ENCODE results near the gene SLC9A1.
A peak's percentile ranks its signal among the peaks of the same experiment; 100 is the strongest.

Gene SLC9A1

GRCh38 chr1:27060891-27061290 is 94.0 kb downstream of the SLC9A1 start:
- Histone ChIP-seq H3K36me3 (ENCODE audit: control insufficient read depth in 1 of 2, insufficient read depth in 2 of 2, low read depth in 1 of 2, low read length in 2 of 2) (no peaks in the 10 kb centered on the region), H2BK15ac (ENCODE audit: low read depth, poor library complexity, severe bottlenecking) (no peak overlapping the region), H3K4me3 (ENCODE audit: insufficient read depth in 1 of 2, low read depth in 1 of 2, low read length in 2 of 2) (no peak overlapping the region), H3K4ac (ENCODE audit: low read depth in 1 of 2, low read length in 2 of 2) (no peak overlapping the region), H3K23ac (ENCODE audit: low read length in 2 of 2) (no peak overlapping the region), H3K27ac (ENCODE audit: low read length, poor library complexity, severe bottlenecking) (no peak overlapping the region), H3K18ac (ENCODE audit: low read depth in 1 of 2, low read length in 2 of 2) (no peak overlapping the region), H3K4me1 (ENCODE audit: control insufficient read depth, insufficient read depth, low read depth, low read length) (no peaks in the 10 kb centered on the region), H2BK120ac (ENCODE audit: low read depth, low read length) (no peak overlapping the region), H2BK12ac (ENCODE audit: low read length in 2 of 2) (no peak overlapping the region), H3K9me3 (ENCODE audit: control insufficient read depth, low read length) (no peaks in the 10 kb centered on the region), H2AFZ (ENCODE audit: low read depth, low read length) (no peak overlapping the region), H3K4me2 (ENCODE audit: low read length, poor library complexity, severe bottlenecking) (no peak overlapping the region), H4K8ac (ENCODE audit: low read length) (no peak overlapping the region), H3K27me3 (ENCODE audit: control insufficient read depth in 1 of 2, insufficient read depth in 1 of 2, low read length in 2 of 2) (peaks cover 5 to 24% of the 10 kb centered on the region in 2 experiments), H3K14ac (ENCODE audit: low read length in 2 of 2) (no peak overlapping the region), H3K9ac (ENCODE audit: low read length) (peak overlapping the region; percentile 66), H4K91ac (ENCODE audit: low read length) (no peak overlapping the region), H3K79me1 (replicated peaks; ENCODE audit: low read length, poor library complexity, severe bottlenecking) (no peaks in the 10 kb centered on the region), H2BK5ac (ENCODE audit: low read depth, low read length, poor library complexity, severe bottlenecking) (no peak overlapping the region), H2AK5ac (ENCODE audit: low read length, severe bottlenecking) (no peak overlapping the region)
- DNase-seq, result no peak
- WGBS, result 92% methylated on average over 6 of the region's 8 CpGs

- DNase-seq, result no peak
- peak overlapping the region; percentile 40 for H2BK15ac ChIP-seq (ENCODE audit: low read depth, poor library complexity, severe bottlenecking)
- no peak overlapping the region for H2BK120ac ChIP-seq (ENCODE audit: low read depth, low read length)
- H3K36me3 ChIP-seq (ENCODE audit: control insufficient read depth in 1 of 2, insufficient read depth in 2 of 2, low read depth in 1 of 2, low read length in 2 of 2), result no peaks in the 10 kb centered on the region
- H2AK5ac ChIP-seq (ENCODE audit: low read length, severe bottlenecking), result no peak overlapping the region
- H3K23ac ChIP-seq (ENCODE audit: low read length in 2 of 2), result peak overlapping the region in 1 of 2 experiments; percentile 72
- H2BK12ac ChIP-seq (ENCODE audit: low read length in 2 of 2), result peak overlapping the region in 1 of 2 experiments; percentile 37
- no peak overlapping the region for H4K8ac ChIP-seq (ENCODE audit: low read length)
- no peaks in the 10 kb centered on the region for H3K9me3 ChIP-seq (ENCODE audit: control insufficient read depth, low read length)
- no peak overlapping the region for H3K9ac ChIP-seq (ENCODE audit: low read length)
- H2BK5ac ChIP-seq (ENCODE audit: low read depth, low read length, poor library complexity, severe bottlenecking), result no peak overlapping the region
- WGBS, result 46% methylated on average over 10 of the region's 12 CpGs
- no peak overlapping the region for H3K4ac ChIP-seq (ENCODE audit: low read depth in 1 of 2, low read length in 2 of 2)
- no peaks in the 10 kb centered on the region for H3K4me1 ChIP-seq (ENCODE audit: control insufficient read depth, insufficient read depth, low read depth, low read length)
- no peak overlapping the region for H2AFZ ChIP-seq (ENCODE audit: low read depth, low read length)
- H3K14ac ChIP-seq (ENCODE audit: low read length in 2 of 2), result peak overlapping the region in 1 of 2 experiments; percentile 22
- no peak overlapping the region for H3K27ac ChIP-seq (ENCODE audit: low read length, poor library complexity, severe bottlenecking)
- peaks cover 5 to 24% of the 10 kb centered on the region in 2 experiments for H3K27me3 ChIP-seq (ENCODE audit: control insufficient read depth in 1 of 2, insufficient read depth in 1 of 2, low read length in 2 of 2)
- H3K18ac ChIP-seq (ENCODE audit: low read depth in 1 of 2, low read length in 2 of 2), result peak overlapping the region in 1 of 2 experiments; percentile 30
- H3K79me1 ChIP-seq (replicated peaks; ENCODE audit: low read length, poor library complexity, severe bottlenecking), result no peaks in the 10 kb centered on the region
- no peak overlapping the region for H3K4me3 ChIP-seq (ENCODE audit: insufficient read depth in 1 of 2, low read depth in 1 of 2, low read length in 2 of 2)
- no peak overlapping the region for H4K91ac ChIP-seq (ENCODE audit: low read length)
- no peak overlapping the region for H3K4me2 ChIP-seq (ENCODE audit: low read length, poor library complexity, severe bottlenecking)
Measured at GRCh38 chr1:27058966-27059669, 95.8 kb downstream of the SLC9A1 start.

GRCh38 chr1:27057801-27058625 is 96.9 kb downstream of the SLC9A1 start:
- Histone ChIP-seq H3K23ac (ENCODE audit: low read length in 2 of 2) (no peak overlapping the region), H3K4ac (ENCODE audit: low read depth in 1 of 2, low read length in 2 of 2) (no peak overlapping the region), H3K18ac (ENCODE audit: low read depth in 1 of 2, low read length in 2 of 2) (no peak overlapping the region), H3K9ac (ENCODE audit: low read length) (peak overlapping the region; percentile 49), H2BK15ac (ENCODE audit: low read depth, poor library complexity, severe bottlenecking) (no peak overlapping the region), H3K4me3 (ENCODE audit: insufficient read depth in 1 of 2, low read depth in 1 of 2, low read length in 2 of 2) (no peak overlapping the region), H2AFZ (ENCODE audit: low read depth, low read length) (no peak overlapping the region), H4K91ac (ENCODE audit: low read length) (no peak overlapping the region), H2BK120ac (ENCODE audit: low read depth, low read length) (no peak overlapping the region), H3K36me3 (ENCODE audit: control insufficient read depth in 1 of 2, insufficient read depth in 2 of 2, low read depth in 1 of 2, low read length in 2 of 2) (no peaks in the 10 kb centered on the region), H3K27ac (ENCODE audit: low read length, poor library complexity, severe bottlenecking) (no peak overlapping the region), H2BK12ac (ENCODE audit: low read length in 2 of 2) (no peak overlapping the region), H3K9me3 (ENCODE audit: control insufficient read depth, low read length) (no peaks in the 10 kb centered on the region), H2AK5ac (ENCODE audit: low read length, severe bottlenecking) (no peak overlapping the region), H2BK5ac (ENCODE audit: low read depth, low read length, poor library complexity, severe bottlenecking) (no peak overlapping the region), H3K4me1 (ENCODE audit: control insufficient read depth, insufficient read depth, low read depth, low read length) (no peaks in the 10 kb centered on the region), H3K79me1 (replicated peaks; ENCODE audit: low read length, poor library complexity, severe bottlenecking) (no peaks in the 10 kb centered on the region), H4K8ac (ENCODE audit: low read length) (no peak overlapping the region), H3K4me2 (ENCODE audit: low read length, poor library complexity, severe bottlenecking) (no peak overlapping the region), H3K14ac (ENCODE audit: low read length in 2 of 2) (no peak overlapping the region), H3K27me3 (ENCODE audit: control insufficient read depth in 1 of 2, insufficient read depth in 1 of 2, low read length in 2 of 2) (peaks cover 5 to 24% of the 10 kb centered on the region in 2 experiments)
- DNase-seq, result no peak
- 43% methylated on average over 13 of the region's 13 CpGs for WGBS

GRCh38 chr1:27057389-27057788 is 97.5 kb downstream of the SLC9A1 start:
- no peaks in the 10 kb centered on the region for H3K9me3 ChIP-seq (ENCODE audit: control insufficient read depth, low read length)
- no peaks in the 10 kb centered on the region for H3K4me1 ChIP-seq (ENCODE audit: control insufficient read depth, insufficient read depth, low read depth, low read length)
- H3K27me3 ChIP-seq (ENCODE audit: control insufficient read depth in 1 of 2, insufficient read depth in 1 of 2, low read length in 2 of 2), result peaks cover 5 to 24% of the 10 kb centered on the region in 2 experiments
- H4K8ac ChIP-seq (ENCODE audit: low read length), result no peak overlapping the region
- no peak overlapping the region for H3K23ac ChIP-seq (ENCODE audit: low read length in 2 of 2)
- H3K36me3 ChIP-seq (ENCODE audit: control insufficient read depth in 1 of 2, insufficient read depth in 2 of 2, low read depth in 1 of 2, low read length in 2 of 2), result no peaks in the 10 kb centered on the region
- no peak overlapping the region for H3K14ac ChIP-seq (ENCODE audit: low read length in 2 of 2)
- no peak overlapping the region for H2BK5ac ChIP-seq (ENCODE audit: low read depth, low read length, poor library complexity, severe bottlenecking)
- no peaks in the 10 kb centered on the region for H3K79me1 ChIP-seq (replicated peaks; ENCODE audit: low read length, poor library complexity, severe bottlenecking)
- H2AFZ ChIP-seq (ENCODE audit: low read depth, low read length), result no peak overlapping the region
- no peak overlapping the region for H2BK15ac ChIP-seq (ENCODE audit: low read depth, poor library complexity, severe bottlenecking)
- no peak overlapping the region for H3K4me2 ChIP-seq (ENCODE audit: low read length, poor library complexity, severe bottlenecking)
- H4K91ac ChIP-seq (ENCODE audit: low read length), result no peak overlapping the region
- H3K9ac ChIP-seq (ENCODE audit: low read length), result peak overlapping the region; percentile 49
- H2AK5ac ChIP-seq (ENCODE audit: low read length, severe bottlenecking), result no peak overlapping the region
- 80% methylated on average over 3 of the region's 3 CpGs for WGBS
- H2BK12ac ChIP-seq (ENCODE audit: low read length in 2 of 2), result no peak overlapping the region
- no peak overlapping the region for H3K4me3 ChIP-seq (ENCODE audit: insufficient read depth in 1 of 2, low read depth in 1 of 2, low read length in 2 of 2)
- no peak overlapping the region for H3K27ac ChIP-seq (ENCODE audit: low read length, poor library complexity, severe bottlenecking)
- H3K4ac ChIP-seq (ENCODE audit: low read depth in 1 of 2, low read length in 2 of 2), result no peak overlapping the region
- DNase-seq, result no peak
- H3K18ac ChIP-seq (ENCODE audit: low read depth in 1 of 2, low read length in 2 of 2), result no peak overlapping the region
- H2BK120ac ChIP-seq (ENCODE audit: low read depth, low read length), result no peak overlapping the region

Data from mesenchymal stem cell (in vitro differentiated cells and primary cell).